C4-2B (cell line): ENCODE measurements around the gene RBFOX2.

ENCODE experiments used
- CTCF ChIP-seq: fragments of 450-650 bp; conservative IDR thresholded peaks from 2 replicates; pipeline ENCODE4 v1.5.1; 2017; ENCODE audit warnings: mild to moderate bottlenecking
- ZFX ChIP-seq: fragments of 450-650 bp; IDR thresholded peaks from 2 replicates; pipeline ENCODE4 v1.6.1; 2017

- TF ChIP-seq CTCF (peak; percentile 100), ZFX (no peak)
Measured at GRCh38 chr22:36065775-36066544, 37.3 kb upstream of the RBFOX2 start.
